K562 (cell line): Measurements from ENCODE around the gene COL4A4.

Source experiments
- ATF1 ChIP-seq, 2 experiments: fragments of 450-650 bp in 1 of 2; IDR thresholded peaks; 2 replicates each; pipeline ENCODE4 v1.6.1; 2016; ENCODE audit warnings: missing compliant biosample characterization in 1 of 2, missing genetic modification characterization in 1 of 2
- LEF1 ChIP-seq: fragments of 450-650 bp; IDR thresholded peaks from 2 replicates; pipeline ENCODE4 v1.6.1; 2016; ENCODE audit warnings: mild to moderate bottlenecking
- MYNN ChIP-seq, 2 experiments: sonication (generic); formaldehyde crosslinking in 1 of 2; IDR thresholded peaks; 2 replicates each; pipeline versions ENCODE4 v1.5.0 to v1.6.1; 2016 to 2020; ENCODE audit warnings: antibody characterized with exemption in 1 of 2, missing genetic modification reagents in 1 of 2
- POLR2AphosphoS2 ChIP-seq: IDR thresholded peaks from 2 replicates; pipeline ENCODE4 v1.6.1; 2012; ENCODE audit warnings: low read length, improper control_type of control experiment
- TF ChIP-seq, protein P1 (sequence below), 3 experiments: IDR thresholded peaks in 2 of 3; conservative IDR thresholded peaks in 1 of 3; 2 replicates each; pipeline ENCODE4 v1.5.1; 2011 to 2012; ENCODE audit warnings: low read length in 3 of 3, mild to moderate bottlenecking in 3 of 3, control low read depth in 2 of 3, improper control_type of control experiment in 1 of 3, inconsistent platforms in 1 of 3, low read depth in 1 of 3, mixed read lengths in 1 of 3, moderate library complexity in 1 of 3; ENCODE audit not compliant: insufficient read depth in 2 of 3

- TF ChIP-seq ATF1 (CRISPR knock-in tag; IDR thresholded peaks at IDR 0.05) (no peak), ATF1 (tag; IDR thresholded peaks at IDR 0.05) (no peak), MYNN (IDR thresholded peaks at IDR 0.05) (no peak), MYNN (CRISPR knock-in tag; IDR thresholded peaks at IDR 0.05) (no peak), LEF1 (no peak), POLR2AphosphoS2 (no peak)
- TF ChIP-seq, protein P1, sequence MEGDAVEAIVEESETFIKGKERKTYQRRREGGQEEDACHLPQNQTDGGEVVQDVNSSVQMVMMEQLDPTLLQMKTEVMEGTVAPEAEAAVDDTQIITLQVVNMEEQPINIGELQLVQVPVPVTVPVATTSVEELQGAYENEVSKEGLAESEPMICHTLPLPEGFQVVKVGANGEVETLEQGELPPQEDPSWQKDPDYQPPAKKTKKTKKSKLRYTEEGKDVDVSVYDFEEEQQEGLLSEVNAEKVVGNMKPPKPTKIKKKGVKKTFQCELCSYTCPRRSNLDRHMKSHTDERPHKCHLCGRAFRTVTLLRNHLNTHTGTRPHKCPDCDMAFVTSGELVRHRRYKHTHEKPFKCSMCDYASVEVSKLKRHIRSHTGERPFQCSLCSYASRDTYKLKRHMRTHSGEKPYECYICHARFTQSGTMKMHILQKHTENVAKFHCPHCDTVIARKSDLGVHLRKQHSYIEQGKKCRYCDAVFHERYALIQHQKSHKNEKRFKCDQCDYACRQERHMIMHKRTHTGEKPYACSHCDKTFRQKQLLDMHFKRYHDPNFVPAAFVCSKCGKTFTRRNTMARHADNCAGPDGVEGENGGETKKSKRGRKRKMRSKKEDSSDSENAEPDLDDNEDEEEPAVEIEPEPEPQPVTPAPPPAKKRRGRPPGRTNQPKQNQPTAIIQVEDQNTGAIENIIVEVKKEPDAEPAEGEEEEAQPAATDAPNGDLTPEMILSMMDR (IDR thresholded peaks at IDR 0.05 in 2 of 3, conservative IDR thresholded peaks at IDR 0.05 in 1 of 3; ENCODE audit: insufficient read depth in 2 of 3, low read depth in 1 of 3, low read length in 3 of 3), result no peak
Measured at GRCh38 chr2:227205701-227206100, 41.7 kb upstream of the COL4A4 start.
